B cell (primary cell): ENCODE data around the gene CEP85. TPM values are rescaled to one million over a fixed set of nuclear protein-coding genes. Genes with fewer than 3 reads are reported as not detected.

Experiments used
- ATAC-seq: fragments of 200-7000 bp; cut with Tn5 transposase; one replicate; pipeline ENCODE4 v1.10.0; 2021; ENCODE audit warnings: low read depth, mild to moderate bottlenecking, moderate number of reproducible peaks, moderate library complexity
- CTCF ChIA-PET: fragments of 350-600 bp; sonication (Branson Sonifier 250); formaldehyde crosslinking; loops from one replicate; lab custom pipeline; 2021; ENCODE audit warnings: antibody characterized with exemption, inconsistent platforms; lab: Charles Lee
- POLR2A ChIA-PET: fragments of 350-600 bp; sonication (Branson Sonifier 250); formaldehyde crosslinking; loops from one replicate; lab custom pipeline; 2021; ENCODE audit warnings: antibody characterized with exemption; lab: Charles Lee
- DNase-seq: peaks from one replicate; pipeline ENCODE4 v3.0.0; 2013
- H2AFZ ChIP-seq: 2 replicates; pipeline ENCODE4 v1.6.1; 2012; ENCODE audit warnings: mild to moderate bottlenecking, low read depth, low read length; ENCODE audit not compliant: insufficient read depth, poor library complexity, severe bottlenecking
- H3K27ac ChIP-seq, 2 donors: 1 replicate in 1 of 2; 2 replicates in 1 of 2; pipeline ENCODE4 v1.5.1; 2012 to 2013; ENCODE audit warnings: low read length in 2 of 2, mild to moderate bottlenecking in 2 of 2, moderate library complexity in 1 of 2
- H3K27me3 ChIP-seq, 4 experiments: fragments of 200-600 bp in 1 of 4; sonication (generic) in 1 of 4; replicated peaks in 1 of 4; 1 replicate in 2 of 4; 2 replicates in 2 of 4; pipeline versions ENCODE4 v1.6.1 to v1.7.0; 2013 to 2016; ENCODE audit warnings: low read length in 3 of 4, mild to moderate bottlenecking in 2 of 4, mixed read lengths in 1 of 4, moderate library complexity in 1 of 4; ENCODE audit not compliant: insufficient read depth in 4 of 4, control insufficient read depth in 3 of 4; ENCODE audit errors: control extremely low read depth in 1 of 4
- H3K36me3 ChIP-seq, 2 experiments: replicated peaks in 1 of 2; 1 replicate in 1 of 2; 2 replicates in 1 of 2; pipeline versions ENCODE4 v1.6.1 to v1.7.1; 2013; ENCODE audit warnings: low read length in 1 of 2; ENCODE audit not compliant: insufficient read depth in 2 of 2, control insufficient read depth in 1 of 2; ENCODE audit errors: control extremely low read depth in 1 of 2, extremely low read depth in 1 of 2
- H3K4me1 ChIP-seq, 2 donors: fragments of 200-600 bp in 1 of 2; sonication (generic) in 1 of 2; 1 replicate in 1 of 2; 2 replicates in 1 of 2; pipeline versions ENCODE4 v1.5.1 to v1.6.1; 2013 to 2017; ENCODE audit warnings: low read length in 2 of 2; ENCODE audit not compliant: control insufficient read depth in 2 of 2, insufficient read depth in 2 of 2
- H3K4me2 ChIP-seq: replicated peaks from 2 replicates; pipeline ENCODE3; 2012; ENCODE audit warnings: mild to moderate bottlenecking, low read depth, low read length; ENCODE audit not compliant: poor library complexity, severe bottlenecking
- H3K4me3 ChIP-seq, 5 experiments: fragments of 200-600 bp in 1 of 5; sonication (generic) in 1 of 5; 1 replicate in 3 of 5; 2 replicates in 2 of 5; pipeline versions ENCODE4 v1.5.1 to v1.7.0; 2011 to 2016; ENCODE audit warnings: low read length in 4 of 5, mild to moderate bottlenecking in 4 of 5, low read depth in 2 of 5, control low read depth in 1 of 5, moderate library complexity in 1 of 5; ENCODE audit not compliant: insufficient read depth in 1 of 5; ENCODE audit errors: control extremely low read depth in 1 of 5, extremely low read depth in 1 of 5
- H3K79me2 ChIP-seq: fragments of 200-600 bp; sonication (generic); one replicate; pipeline ENCODE4 v1.6.0; 2016; ENCODE audit warnings: low read length; ENCODE audit not compliant: control insufficient read depth, insufficient read depth
- H3K9ac ChIP-seq: fragments of 200-600 bp; sonication (generic); 2 replicates; pipeline ENCODE4 v1.6.1; 2017; ENCODE audit warnings: mild to moderate bottlenecking, low read length, moderate library complexity
- H3K9me3 ChIP-seq, 3 donors: one replicate each; pipeline versions ENCODE4 v1.6.1 to v1.7.1; 2013; ENCODE audit warnings: low read length in 2 of 3; ENCODE audit not compliant: control insufficient read depth in 2 of 3, insufficient read depth in 1 of 3; ENCODE audit errors: control extremely low read depth in 1 of 3
- H4K20me1 ChIP-seq: 2 replicates; pipeline ENCODE4 v1.6.0; 2012; ENCODE audit warnings: mild to moderate bottlenecking, low read length; ENCODE audit not compliant: insufficient read depth, control insufficient read depth, poor library complexity, severe bottlenecking
- H3K27ac Mint-ChIP-seq: one replicate; pipeline ENCODE4 v1.8.0; 2021; ENCODE audit warnings: mixed read lengths
- H3K27me3 Mint-ChIP-seq: one replicate; pipeline ENCODE4 v1.8.0; 2021; ENCODE audit warnings: mixed read lengths
- H3K4me1 Mint-ChIP-seq: one replicate; pipeline ENCODE4 v1.8.0; 2021; ENCODE audit warnings: mixed read lengths
- H3K4me3 Mint-ChIP-seq: one replicate; pipeline ENCODE4 v1.8.0; 2021; ENCODE audit warnings: mixed read lengths
- H3K9me3 Mint-ChIP-seq: one replicate; pipeline ENCODE4 v1.8.0; 2022; ENCODE audit warnings: mixed read lengths; ENCODE audit not compliant: insufficient read depth
- CTCF ChIP-seq: fragments of 200-600 bp; IDR thresholded peaks from one replicate; pipeline ENCODE4 v1.8.0; 2022; ENCODE audit warnings: antibody characterized with exemption, mild to moderate bottlenecking
- EZH2 ChIP-seq: IDR thresholded peaks from 2 replicates; pipeline ENCODE4 v1.6.1; 2012; ENCODE audit warnings: borderline replicate concordance, low read depth, mild to moderate bottlenecking, moderate library complexity, low read length; ENCODE audit not compliant: insufficient read depth, poor library complexity, severe bottlenecking
- WGBS: methylation state at CpG from one replicate; pipeline ENCODE4 v1.1.5; 2013; ENCODE audit warnings: missing lambda C conversion rate; ENCODE audit not compliant: insufficient coverage; 5-methylcytosine and 5-hydroxymethylcytosine counted together
- intact Hi-C: fragments of 100-400 bp; cut with micrococcal nuclease; formaldehyde crosslinking; loops from one replicate; pipeline ENCODE4 v1.10.0; 2022
- polyA plus RNA-seq: library from polyadenylated mRNA; depleted of rRNA; stranded (reverse); fragments of >200 nt; gene quantifications from 2 replicates; pipeline ENCODE4 v1.2.3, GENCODE V29; 2012
- total RNA-seq, 2 donors: library from RNA; stranded (reverse); fragments of 120-200 nt in 1 of 2; gene quantifications; 1 replicate in 1 of 2; 2 replicates in 1 of 2; pipeline versions ENCODE4 v1.2.3 to v1.2.4, GENCODE V29; 2013 to 2022

CEP85 gene
- total and polyA plus RNA-seq, 2 donors (not counting 1 experiment from before 2014, with no cell fraction given) = 16.2 to 16.3 TPM

GRCh38 chr1:26224606-26225005 is 9.4 kb upstream of the CEP85 start:
- H3K9ac ChIP-seq = peak overlapping the region; percentile 40
- peaks cover 19% of the 10 kb centered on the region for H3K4me1 Mint-ChIP-seq
- H3K9me3 Mint-ChIP-seq = no peaks in the 10 kb centered on the region
- peaks cover 0 to 32% (median 13%) of the 10 kb centered on the region in 4 experiments for H3K27me3 ChIP-seq
- ATAC-seq = no peak
- H4K20me1 ChIP-seq = no peaks in the 10 kb centered on the region
- H3K27ac Mint-ChIP-seq = no peak overlapping the region
- no peaks in the 10 kb centered on the region for H3K9me3 ChIP-seq
- H3K79me2 ChIP-seq = no peaks in the 10 kb centered on the region
- TF ChIP-seq CTCF = no peak
- TF ChIP-seq EZH2 = no peak
- H3K36me3 ChIP-seq = no peaks in the 10 kb centered on the region
- H3K4me2 ChIP-seq = peak overlapping the region; percentile 70
- H3K27me3 Mint-ChIP-seq = peaks cover 29% of the 10 kb centered on the region
- WGBS = 87% methylated on average over 3 of the region's 7 CpGs
- POLR2A ChIA-PET = interaction anchor here (0.6 kb wide), 1 partner anchor 12 kb away, joined by 15 read pairs; no protein-coding TSS in a partner anchor
- peaks cover 9 to 16% of the 10 kb centered on the region in 2 donors for H3K4me1 ChIP-seq
- peak overlapping the region; percentile 65 for H3K4me3 Mint-ChIP-seq
- intact Hi-C loops = no loop called here
- H2AFZ ChIP-seq = peak overlapping the region; percentile 69
- no peak for DNase-seq
- H3K4me3 ChIP-seq = peak overlapping the region in 1 of 5 experiments; percentile 50
- no peak overlapping the region for H3K27ac ChIP-seq
- CTCF ChIA-PET = interaction anchor here (0.9 kb wide), 1 partner anchor 9 kb away, joined by 4 read pairs; the partner anchor contains the start of gene CEP85

- peak overlapping the region in 4 of 5 experiments; percentile 7 to 50 (median 44) for H3K4me3 ChIP-seq
- H3K9me3 ChIP-seq = no peaks in the 10 kb centered on the region
- peaks cover 0 to 32% (median 13%) of the 10 kb centered on the region in 4 experiments for H3K27me3 ChIP-seq
- intact Hi-C loops = no loop called here
- POLR2A ChIA-PET = interaction anchor here (0.6 kb wide), 1 partner anchor 11 kb away, joined by 15 read pairs; no protein-coding TSS in a partner anchor
- H3K4me1 Mint-ChIP-seq = peaks cover 19% of the 10 kb centered on the region
- H3K4me3 Mint-ChIP-seq = peak overlapping the region; percentile 65
- H2AFZ ChIP-seq = peak overlapping the region; percentile 69
- peak overlapping the region; percentile 40 for H3K9ac ChIP-seq
- no peaks in the 10 kb centered on the region for H4K20me1 ChIP-seq
- peak overlapping the region; percentile 70 for H3K4me2 ChIP-seq
- no peaks in the 10 kb centered on the region for H3K9me3 Mint-ChIP-seq
- 15% methylated on average over 50 of the region's 50 CpGs for WGBS
- peak; percentile 36 for DNase-seq
- H3K27ac ChIP-seq = no peak overlapping the region
- peak; percentile 69 for ATAC-seq
- H3K36me3 ChIP-seq = no peaks in the 10 kb centered on the region
- CTCF ChIA-PET = interaction anchor here (0.9 kb wide), 1 partner anchor 8 kb away, joined by 4 read pairs; the partner anchor contains the start of gene CEP85
- peaks cover 9 to 16% of the 10 kb centered on the region in 2 donors for H3K4me1 ChIP-seq
- no peak overlapping the region for H3K27ac Mint-ChIP-seq
- no peak for TF ChIP-seq CTCF
- no peak for TF ChIP-seq EZH2
- H3K27me3 Mint-ChIP-seq = peaks cover 25% of the 10 kb centered on the region
- H3K79me2 ChIP-seq = no peaks in the 10 kb centered on the region
Observed at GRCh38 chr1:26225033-26225831, 8.8 kb upstream of the CEP85 start.
